HG03457 (cell line): Measurements from ENCODE around the gene METAP1.
"Not testable (repeated sequence)": the region's sequence is repeated elsewhere in the genome, so short reads cannot be mapped to it uniquely, and the experiment has no call there.

Experiments used
- ATAC-seq: cut with Tn5 transposase; IDR thresholded peaks from one replicate; pipeline ENCODE4 v1.9.1; 2021; ENCODE audit warnings: moderate number of reproducible peaks; ENCODE audit not compliant: unreplicated experiment

Gene METAP1

GRCh38 chr4:98995183-98996055, at the start of gene METAP1:
METAP1 (plus strand) TSS chr4:98995721; CDS start chr4:98995754, 33 bp downstream.
- peak; percentile 94 for ATAC-seq

GRCh38 chr4:98946359-98946758, 49.2 kb upstream of the METAP1 start:
- no peak for ATAC-seq

- no peak for ATAC-seq
These were observed 44.6 kb upstream of the METAP1 start for GRCh38 chr4:98950925-98951324.

- ATAC-seq = no peak
These were observed 43.8 kb upstream of the METAP1 start for GRCh38 chr4:98951710-98952109.

GRCh38 chr4:98955229-98955628, 40.3 kb upstream of the METAP1 start:
- ATAC-seq = no peak

- ATAC-seq = no peak
These were observed 37.5 kb upstream of the METAP1 start for GRCh38 chr4:98958065-98958464.

- no peak for ATAC-seq
These were observed 36.1 kb upstream of the METAP1 start for GRCh38 chr4:98959411-98959810.

- no peak for ATAC-seq
These were observed 33.8 kb upstream of the METAP1 start for GRCh38 chr4:98961770-98962169.

GRCh38 chr4:98963538-98964433, 31.7 kb upstream of the METAP1 start:
- ATAC-seq = no peak

- no peak for ATAC-seq
These were observed 28.6 kb upstream of the METAP1 start for GRCh38 chr4:98966926-98967325.

- ATAC-seq = no peak
These were observed 27.7 kb upstream of the METAP1 start for GRCh38 chr4:98967786-98968329.

GRCh38 chr4:98969878-98970785, 25.4 kb upstream of the METAP1 start:
- ATAC-seq = no peak

- no peak for ATAC-seq
These were observed 18.8 kb upstream of the METAP1 start for GRCh38 chr4:98976716-98977115.

- no peak for ATAC-seq
These were observed 18.0 kb upstream of the METAP1 start for GRCh38 chr4:98977557-98977956.

GRCh38 chr4:98987720-98988119, 7.8 kb upstream of the METAP1 start:
- ATAC-seq = no peak

GRCh38 chr4:98992835-98993234, 2.7 kb upstream of the METAP1 start:
- ATAC-seq = not testable (repeated sequence)

GRCh38 chr4:98993419-98994071, 2.0 kb upstream of the METAP1 start:
- no peak for ATAC-seq

- ATAC-seq = peak; percentile 6
These were observed 893 bp upstream of the METAP1 start for GRCh38 chr4:98994474-98995182.

GRCh38 chr4:98996056-98996764, 689 bp downstream of the METAP1 start:
- ATAC-seq = peak; percentile 14
